Thoracic aorta (tissue), 2 donors: ENCODE measurements around the gene PLCB1. TPM values are rescaled to one million over a fixed set of nuclear protein-coding genes. Genes with fewer than 3 reads are reported as not detected.

Source experiments
- ATAC-seq: fragments of 150-250 bp; one replicate; pipeline ENCODE4 v1.8.0; 2017; ENCODE audit warnings: low read depth; ENCODE audit not compliant: insufficient number of reproducible peaks, low FRiP score
- DNase-seq: peaks from one replicate; pipeline ENCODE4 v3.0.0-alpha.2; 2020; ENCODE audit warnings: low spot score
- H3K27ac ChIP-seq, 2 donors: fragments of 200-600 bp; sonication (generic); 1 replicate in 1 of 2; 2 replicates in 1 of 2; pipeline ENCODE4 v1.5.1; 2016; ENCODE audit warnings: mild to moderate bottlenecking in 2 of 2, moderate library complexity in 2 of 2
- H3K27me3 ChIP-seq: fragments of 200-600 bp; sonication (generic); replicated peaks from 2 replicates; pipeline ENCODE4 v1.6.0; 2016; ENCODE audit warnings: mild to moderate bottlenecking; ENCODE audit not compliant: insufficient read depth
- H3K36me3 ChIP-seq: fragments of 200-600 bp; sonication (generic); one replicate; pipeline ENCODE4 v1.5.1; 2016
- H3K4me1 ChIP-seq, 2 donors: fragments of 200-600 bp; sonication (generic); 1 replicate in 1 of 2; 2 replicates in 1 of 2; pipeline versions ENCODE4 v1.5.1 to v1.6.0; 2016; ENCODE audit warnings: low read depth in 2 of 2, mild to moderate bottlenecking in 1 of 2; ENCODE audit not compliant: control insufficient read depth in 1 of 2
- H3K4me3 ChIP-seq: fragments of 200-600 bp; sonication (generic); 2 replicates; pipeline ENCODE4 v1.5.1; 2016; ENCODE audit warnings: mild to moderate bottlenecking
- H3K9me3 ChIP-seq: fragments of 200-600 bp; sonication (generic); 2 replicates; pipeline ENCODE4 v1.5.1; 2016
- CTCF ChIP-seq: fragments of 200-600 bp; sonication (generic); IDR thresholded peaks from one replicate; pipeline ENCODE4 v1.5.1; 2019; ENCODE audit warnings: antibody characterized with exemption
- total RNA-seq, 2 donors: library from RNA; depleted of rRNA; stranded (reverse); fragments of >200 nt; gene quantifications; one replicate each; pipeline versions ENCODE4 v1.1.0 to v1.2.3, GENCODE V29; 2016

The PLCB1 gene
- total RNA-seq, 2 donors from 2014 or later, result 10.8 to 16.3 TPM

GRCh38 chr20:8221887-8222419 lies 89.9 kb downstream of the PLCB1 start:
- Histone ChIP-seq H3K27ac (no peak overlapping the region), H3K9me3 (no peaks in the 10 kb centered on the region), H3K4me1 (peaks cover 0 to 11% of the 10 kb centered on the region in 2 donors), H3K4me3 (no peak overlapping the region), H3K36me3 (no peaks in the 10 kb centered on the region), H3K27me3 (no peaks in the 10 kb centered on the region)
- no peak for TF ChIP-seq CTCF
- ATAC-seq (no peak), DNase-seq (no peak)

- ATAC-seq (no peak), DNase-seq (no peak)
- Histone ChIP-seq H3K27me3 (no peaks in the 10 kb centered on the region), H3K9me3 (no peaks in the 10 kb centered on the region), H3K27ac (no peak overlapping the region), H3K36me3 (no peaks in the 10 kb centered on the region), H3K4me3 (no peak overlapping the region), H3K4me1 (peaks cover 0 to 11% of the 10 kb centered on the region in 2 donors)
- TF ChIP-seq CTCF, result no peak
Observed at GRCh38 chr20:8223091-8223870, 91.2 kb downstream of the PLCB1 start.

- no peak for TF ChIP-seq CTCF
Observed at GRCh38 chr20:8225658-8226057, 93.6 kb downstream of the PLCB1 start.

DNA sequence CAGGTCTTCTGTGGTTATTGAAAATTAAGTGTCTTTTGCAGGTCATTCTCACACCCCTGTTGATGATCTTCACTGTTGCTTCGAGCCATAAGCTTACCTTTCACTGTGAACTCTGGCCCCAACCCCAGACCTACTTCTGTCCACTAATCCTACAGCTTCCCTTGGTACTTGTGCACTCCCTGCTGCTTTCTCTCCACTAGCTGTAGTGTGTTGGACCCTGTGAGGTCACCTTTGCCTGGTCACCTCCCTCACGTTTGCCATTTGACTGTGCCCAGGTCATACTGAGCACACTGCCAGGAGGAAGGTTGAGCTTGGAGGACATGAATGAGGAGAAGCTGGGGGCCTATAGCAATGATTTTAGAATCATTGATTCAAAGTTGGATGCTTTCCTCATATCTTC lies 94.0 kb downstream of the PLCB1 start:
- no peak for ATAC-seq
- no peak for DNase-seq
- Histone ChIP-seq H3K36me3 (no peaks in the 10 kb centered on the region), H3K27ac (no peak overlapping the region), H3K27me3 (no peaks in the 10 kb centered on the region), H3K4me1 (peaks cover 0 to 11% of the 10 kb centered on the region in 2 donors), H3K4me3 (no peak overlapping the region), H3K9me3 (no peaks in the 10 kb centered on the region)
- no peak for TF ChIP-seq CTCF

More at GRCh38 chr20:8225658-8226057, 93.6 kb downstream of the PLCB1 start:
- DNase-seq, result no peak
- Histone ChIP-seq H3K4me3 (no peak overlapping the region), H3K36me3 (no peaks in the 10 kb centered on the region), H3K4me1 (peaks cover 0 to 11% of the 10 kb centered on the region in 2 donors), H3K27me3 (no peaks in the 10 kb centered on the region), H3K27ac (no peak overlapping the region), H3K9me3 (no peaks in the 10 kb centered on the region)
- no peak for ATAC-seq

- Histone ChIP-seq H3K27me3 (no peaks in the 10 kb centered on the region), H3K4me3 (no peak overlapping the region), H3K4me1 (peaks cover 0 to 11% of the 10 kb centered on the region in 2 donors), H3K9me3 (no peaks in the 10 kb centered on the region), H3K36me3 (no peaks in the 10 kb centered on the region), H3K27ac (no peak overlapping the region)
- no peak for DNase-seq
- no peak for ATAC-seq
- TF ChIP-seq CTCF, result no peak
Observed at GRCh38 chr20:8227293-8227692, 95.2 kb downstream of the PLCB1 start.
